Measurements from ENCODE around the gene UBE2C. TPM values are rescaled to one million over a fixed set of nuclear protein-coding genes. Genes with fewer than 3 reads are reported as not detected.

The UBE2C gene
- total and polyA plus RNA-seq, 3 donors from 2014 or later = 21.4 to 36.7 (median 22.0) TPM

- Histone ChIP-seq H3K9me3 (no peaks in the 10 kb centered on the region), H3K36me3 (ENCODE audit: low read depth, missing control alignments) (no peaks in the 10 kb centered on the region), H3K27ac (no peak overlapping the region), H3K27me3 (no peaks in the 10 kb centered on the region), H3K4me3 (no peak overlapping the region), H3K4me1 (peaks cover 14% of the 10 kb centered on the region)
- intact Hi-C loops (cut with DNase I; ENCODE audit: low total_unique reads) = loop anchor here (10.0 kb wide), 1 partner anchor 147 kb away; no protein-coding TSS in a partner anchor
- WGBS, 2 donors = 70 to 73% methylated on average over 3 of the region's 3 CpGs
- DNase-seq = no peak
- TF ChIP-seq CTCF (IDR thresholded peaks at IDR 0.05) (no peak), POLR2A (IDR thresholded peaks at IDR 0.05) (no peak)
Measured at GRCh38 chr20:45818239-45818638, 5.8 kb downstream of the UBE2C start.

GRCh38 chr20:45819466-45819865 lies 7.0 kb downstream of the UBE2C start:
- Histone ChIP-seq H3K27me3 (no peaks in the 10 kb centered on the region), H3K9me3 (no peaks in the 10 kb centered on the region), H3K36me3 (ENCODE audit: low read depth, missing control alignments) (no peaks in the 10 kb centered on the region), H3K4me1 (peaks cover 21% of the 10 kb centered on the region), H3K27ac (no peak overlapping the region), H3K4me3 (no peak overlapping the region)
- TF ChIP-seq CTCF (IDR thresholded peaks at IDR 0.05) (no peak), POLR2A (IDR thresholded peaks at IDR 0.05) (no peak)
- intact Hi-C loops (cut with DNase I; ENCODE audit: low total_unique reads) = loop anchor here (10.0 kb wide), 1 partner anchor 145 kb away; no protein-coding TSS in a partner anchor
- 96 to 97% methylated on average over 4 of the region's 4 CpGs for WGBS, 2 donors
- no peak for DNase-seq

- Histone ChIP-seq H3K9me3 (no peaks in the 10 kb centered on the region), H3K27me3 (no peaks in the 10 kb centered on the region), H3K27ac (no peak overlapping the region), H3K36me3 (ENCODE audit: low read depth, missing control alignments) (no peaks in the 10 kb centered on the region), H3K4me3 (no peak overlapping the region), H3K4me1 (peaks cover 34% of the 10 kb centered on the region)
- intact Hi-C loops (cut with DNase I; ENCODE audit: low total_unique reads) = no loop called here
- 78 to 84% methylated on average over 2 of the region's 2 CpGs for WGBS, 2 donors
- no peak for DNase-seq
- TF ChIP-seq POLR2A (IDR thresholded peaks at IDR 0.05) = no peak
- no peak for TF ChIP-seq CTCF (IDR thresholded peaks at IDR 0.05)
Measured at GRCh38 chr20:45821947-45822346, 9.5 kb downstream of the UBE2C start.

GRCh38 chr20:45822857-45823256 lies 10.4 kb downstream of the UBE2C start:
- no peak overlapping the region for H3K4me3 ChIP-seq
- no peak for TF ChIP-seq POLR2A (IDR thresholded peaks at IDR 0.05)
- no peak for TF ChIP-seq CTCF (IDR thresholded peaks at IDR 0.05)
- no peaks in the 10 kb centered on the region for H3K36me3 ChIP-seq (ENCODE audit: low read depth, missing control alignments)
- peaks cover 28% of the 10 kb centered on the region for H3K4me1 ChIP-seq
- intact Hi-C loops (cut with DNase I; ENCODE audit: low total_unique reads) = no loop called here
- WGBS, 2 donors = 34 to 47% methylated on average over 13 to 20 of the region's 24 CpGs
- DNase-seq = no peak
- no peaks in the 10 kb centered on the region for H3K9me3 ChIP-seq
- no peak overlapping the region for H3K27ac ChIP-seq
- H3K27me3 ChIP-seq = no peaks in the 10 kb centered on the region

Data from testis (tissue), 3 donors.